Measurements from ENCODE around the gene RERE.

The RERE gene

DNA sequence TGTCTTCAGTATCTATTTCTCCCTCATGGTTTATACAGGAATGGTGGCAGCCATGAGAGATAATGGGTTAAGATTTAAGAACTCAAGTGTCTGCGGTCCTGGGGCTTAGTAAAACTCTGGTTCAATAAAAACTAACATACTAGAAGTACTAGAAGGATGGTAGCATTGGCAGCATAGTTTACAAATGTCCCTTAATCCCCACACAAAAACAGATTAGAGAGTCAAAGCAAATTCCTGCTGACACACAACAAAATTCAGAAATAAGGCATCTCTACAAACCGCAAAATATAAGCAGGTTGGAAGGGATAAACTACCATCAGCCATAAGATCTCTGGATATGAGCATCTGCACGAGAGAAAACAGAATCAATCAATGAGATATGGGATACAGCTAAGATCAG, 234.4 kb downstream of the RERE start:
- no peak for DNase-seq (ENCODE audit: low read depth in 4 of 4, low spot score in 1 of 4)

GRCh38 chr1:8580566-8580965, 236.9 kb downstream of the RERE start:
- DNase-seq (ENCODE audit: low read depth in 4 of 4, low spot score in 1 of 4) = no peak

DNA sequence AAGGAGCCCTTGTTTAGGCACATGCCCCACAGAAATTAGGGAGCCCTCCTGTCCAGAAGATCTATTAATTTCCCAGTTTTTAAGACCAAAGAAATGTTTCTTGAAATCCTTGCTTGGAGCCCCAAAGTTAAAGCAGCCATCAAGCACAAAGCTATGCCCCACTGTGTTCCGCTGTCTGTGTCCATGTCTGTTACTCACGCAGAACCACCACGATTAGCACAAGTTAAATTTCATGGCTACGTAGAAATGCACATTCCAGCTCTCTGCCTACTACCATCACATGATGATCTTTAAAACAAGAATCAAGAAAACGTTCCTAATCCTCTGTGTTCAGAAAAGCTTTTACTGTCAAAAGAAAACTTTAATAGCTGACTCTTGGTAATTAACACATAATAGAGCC, 238.5 kb downstream of the RERE start:
- no peak for DNase-seq (ENCODE audit: low read depth in 4 of 4, low spot score in 1 of 4)

DNA sequence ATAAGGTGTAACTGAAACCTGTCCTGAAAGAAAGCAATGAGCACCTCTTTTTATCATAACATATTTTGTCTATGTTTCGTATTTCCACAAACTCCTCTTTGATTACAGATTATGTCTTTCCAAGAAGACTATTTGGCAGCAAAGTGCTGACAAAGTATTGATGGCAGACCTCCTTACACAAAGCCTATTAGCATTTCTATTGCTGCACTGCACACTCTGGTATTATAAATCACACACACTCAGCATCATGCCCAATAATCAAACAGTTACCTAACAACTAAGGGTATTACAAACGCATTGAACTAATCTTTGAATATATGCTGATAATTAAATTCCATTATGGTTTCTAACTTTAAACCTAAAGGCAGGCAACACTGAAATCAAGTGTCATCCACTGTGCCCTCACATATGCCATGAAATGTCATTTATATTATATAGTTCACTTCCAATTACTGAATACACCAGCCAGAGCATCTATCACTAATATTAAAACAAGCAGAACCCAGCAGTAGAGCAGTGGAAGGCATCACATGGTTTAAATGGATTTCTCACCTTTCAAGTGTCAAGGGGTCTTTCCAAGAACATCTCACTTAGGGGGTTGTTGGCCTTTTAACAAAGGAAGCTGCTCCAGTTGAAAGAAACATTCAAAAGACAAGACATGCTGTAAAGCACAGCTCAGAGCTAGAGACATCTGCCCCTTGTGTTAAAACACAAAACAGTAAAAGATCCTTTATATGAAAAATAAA, 239.1 kb downstream of the RERE start:
- DNase-seq (ENCODE audit: low read depth in 4 of 4, low spot score in 1 of 4) = no peak

- DNase-seq (ENCODE audit: low read depth in 4 of 4, low spot score in 1 of 4) = no peak
Measured at GRCh38 chr1:8574985-8575384, 242.5 kb downstream of the RERE start.

DNA sequence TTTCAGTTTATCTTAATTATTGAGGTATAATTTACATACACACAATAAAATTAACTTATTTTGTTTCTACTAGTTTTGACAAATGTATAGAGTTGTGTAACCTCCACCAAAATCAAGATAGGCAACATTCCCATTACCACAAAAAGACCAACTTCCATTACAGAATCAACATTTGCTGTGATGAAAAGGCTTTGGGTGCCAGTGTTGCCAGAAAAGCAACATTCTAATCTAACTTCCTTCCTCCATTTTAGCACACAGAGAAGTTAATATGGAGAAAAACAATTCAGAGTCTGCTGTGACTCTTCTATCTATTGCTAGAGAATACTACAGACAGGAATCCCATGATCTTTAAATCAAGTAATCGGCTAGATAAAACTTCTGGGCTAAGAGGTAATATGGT, 245.3 kb downstream of the RERE start:
- DNase-seq (ENCODE audit: low read depth in 4 of 4, low spot score in 1 of 4) = no peak

- DNase-seq (ENCODE audit: low read depth in 4 of 4, low spot score in 1 of 4) = no peak
Measured at GRCh38 chr1:8571200-8571984, 246.0 kb downstream of the RERE start.

DNA sequence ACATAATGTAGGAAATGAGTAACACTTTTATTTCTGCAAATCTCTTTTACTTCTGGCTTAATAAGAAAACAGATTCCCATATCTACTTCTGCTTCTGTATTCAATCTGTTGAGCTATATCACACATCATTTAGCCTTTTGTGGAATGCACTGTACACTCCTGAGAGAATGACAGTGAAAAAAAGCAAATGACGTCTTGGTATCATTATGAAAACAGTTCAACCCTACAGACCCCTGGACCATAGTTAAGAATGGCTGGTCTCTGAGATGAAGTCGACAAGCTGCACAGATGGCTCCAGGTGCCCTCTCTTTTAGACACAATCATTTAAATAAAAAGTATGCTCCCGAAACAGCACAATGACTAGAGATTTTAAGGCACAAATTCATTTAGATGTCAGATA, 247.0 kb downstream of the RERE start:
- DNase-seq (ENCODE audit: low read depth in 4 of 4, low spot score in 1 of 4) = no peak

DNA sequence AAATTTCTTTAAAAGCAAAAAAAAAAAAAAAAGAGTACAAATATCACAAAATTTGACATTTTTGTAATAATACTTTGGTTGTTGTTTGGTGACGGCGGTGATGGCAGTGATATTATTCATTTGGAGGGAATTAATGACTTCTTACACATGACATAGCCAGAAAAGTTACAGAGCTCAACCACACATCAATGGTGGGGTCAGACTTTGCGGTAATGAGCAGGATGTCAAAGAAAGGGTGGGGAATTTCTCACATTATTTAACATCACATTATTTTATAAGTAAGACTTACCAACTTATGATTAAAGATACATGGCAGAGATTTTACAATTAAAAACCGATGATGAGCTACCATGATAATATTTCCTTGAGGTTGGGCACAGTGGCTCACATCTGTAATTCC, 248.2 kb downstream of the RERE start:
- DNase-seq (ENCODE audit: low read depth in 4 of 4, low spot score in 1 of 4) = no peak

GRCh38 chr1:8568837-8569236, 248.6 kb downstream of the RERE start:
- no peak for DNase-seq (ENCODE audit: low read depth in 4 of 4, low spot score in 1 of 4)

DNA sequence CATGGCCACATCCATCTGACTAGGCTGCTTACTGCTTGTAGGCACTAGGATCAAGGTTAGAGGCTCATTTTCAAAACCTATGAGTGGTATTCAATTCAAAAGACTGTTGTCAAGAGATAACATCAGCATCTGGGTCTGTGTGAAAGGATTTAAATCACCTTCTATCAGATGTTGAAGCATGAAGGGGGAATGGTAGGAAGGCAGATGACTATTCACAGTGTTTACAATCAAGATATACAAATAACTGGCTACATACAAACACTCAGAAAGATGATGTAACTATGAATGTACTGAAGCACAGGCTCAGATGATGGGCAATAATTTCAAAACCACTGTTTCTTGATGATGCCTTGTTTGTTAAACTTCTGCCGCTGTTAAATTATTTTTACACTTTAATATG, 250.3 kb downstream of the RERE start:
- DNase-seq (ENCODE audit: low read depth in 4 of 4, low spot score in 1 of 4) = no peak

DNA sequence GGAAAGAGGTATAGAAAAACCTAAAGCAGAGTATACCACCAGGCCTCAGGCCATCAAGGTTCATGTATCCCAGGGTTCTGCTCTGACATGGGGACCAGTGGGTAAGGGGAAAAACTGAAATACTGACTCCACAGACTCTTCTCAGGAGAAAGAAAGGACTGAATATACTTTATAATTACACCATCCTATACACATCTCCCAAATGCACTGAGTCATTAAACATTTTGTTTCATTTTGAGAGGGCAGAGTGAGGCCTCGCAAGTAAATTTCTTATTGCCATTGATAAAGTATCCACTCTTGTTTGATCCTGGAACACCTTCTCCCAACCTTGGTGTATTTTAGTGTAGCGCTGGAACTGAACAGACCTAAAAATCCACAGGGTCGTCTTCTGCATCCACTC, 251.6 kb downstream of the RERE start:
- DNase-seq (ENCODE audit: low read depth in 4 of 4, low spot score in 1 of 4) = no peak

- DNase-seq (ENCODE audit: low read depth in 4 of 4, low spot score in 1 of 4) = no peak
Measured at GRCh38 chr1:8563944-8564537, 253.4 kb downstream of the RERE start.

DNA sequence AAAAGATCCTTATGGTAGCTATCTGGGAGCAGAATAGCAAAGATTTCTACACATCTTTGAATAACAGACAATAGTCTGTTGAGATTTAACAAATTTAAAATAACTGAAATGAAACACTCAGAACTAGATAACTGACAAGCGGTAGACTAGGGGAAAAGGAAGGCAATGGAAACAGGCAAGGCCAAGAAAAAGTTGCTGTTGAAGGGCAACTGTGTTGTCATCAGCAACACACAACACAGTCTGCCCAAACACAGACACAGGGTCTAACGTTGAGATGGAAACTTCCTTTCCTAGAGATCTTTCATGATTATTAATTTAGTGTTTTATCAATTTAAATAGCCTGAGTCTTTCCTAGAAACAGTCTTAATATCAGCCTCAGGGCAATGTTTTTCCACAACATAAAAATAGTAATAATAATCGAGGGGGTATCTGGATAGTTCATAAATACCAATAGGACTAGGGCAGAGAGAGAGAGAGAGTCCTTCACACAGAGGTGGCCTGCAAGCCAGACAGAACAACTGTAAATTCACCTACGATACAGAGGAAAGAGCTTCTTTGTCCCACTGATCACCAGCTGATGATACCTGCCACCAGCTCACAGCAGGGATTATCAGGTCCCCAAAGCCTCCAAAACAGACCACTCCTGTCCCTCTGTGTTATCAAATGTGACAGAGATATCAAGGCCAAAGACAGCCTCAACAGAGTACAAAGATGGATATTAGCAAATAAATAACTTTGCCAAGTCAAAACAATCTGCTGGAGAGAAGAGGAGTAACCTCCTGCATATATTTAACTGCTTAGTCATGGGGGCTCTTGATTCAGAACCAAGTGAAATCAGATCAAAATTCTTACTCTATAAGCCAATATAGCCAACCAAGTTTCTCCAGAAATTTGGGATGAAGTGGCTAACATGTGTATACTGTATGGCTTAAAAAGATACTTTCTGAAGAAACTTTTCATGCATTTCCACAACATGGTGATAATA, 254.3 kb downstream of the RERE start:
- DNase-seq (ENCODE audit: low read depth in 4 of 4, low spot score in 1 of 4) = no peak

- no peak for DNase-seq (ENCODE audit: low read depth in 4 of 4, low spot score in 1 of 4)
Measured at GRCh38 chr1:8562222-8562621, 255.2 kb downstream of the RERE start.

- DNase-seq (ENCODE audit: low read depth in 4 of 4, low spot score in 1 of 4) = peak in 1 of 4 experiments; percentile 11
Measured at GRCh38 chr1:8560611-8561544, 256.6 kb downstream of the RERE start.

DNA sequence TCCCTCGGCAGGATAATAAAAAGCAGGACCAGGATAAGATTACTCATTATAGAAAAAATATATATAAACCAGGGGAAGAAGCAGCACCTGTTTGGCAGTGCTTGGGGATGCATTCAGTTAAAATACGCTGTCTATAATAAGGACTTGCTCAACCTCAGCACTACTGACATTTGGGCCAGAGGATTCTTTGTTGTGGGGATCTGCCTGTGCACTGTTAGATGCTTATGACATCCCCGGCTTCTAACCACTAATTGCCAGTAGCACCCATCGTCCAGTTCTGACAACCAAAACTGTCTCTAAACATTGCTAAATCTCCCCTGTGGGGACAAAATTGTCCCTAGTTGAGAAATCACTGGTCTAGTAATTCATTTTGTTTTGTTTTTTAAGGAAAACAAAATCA, 257.4 kb downstream of the RERE start:
- no peak for DNase-seq (ENCODE audit: low read depth in 4 of 4, low spot score in 1 of 4)

DNA sequence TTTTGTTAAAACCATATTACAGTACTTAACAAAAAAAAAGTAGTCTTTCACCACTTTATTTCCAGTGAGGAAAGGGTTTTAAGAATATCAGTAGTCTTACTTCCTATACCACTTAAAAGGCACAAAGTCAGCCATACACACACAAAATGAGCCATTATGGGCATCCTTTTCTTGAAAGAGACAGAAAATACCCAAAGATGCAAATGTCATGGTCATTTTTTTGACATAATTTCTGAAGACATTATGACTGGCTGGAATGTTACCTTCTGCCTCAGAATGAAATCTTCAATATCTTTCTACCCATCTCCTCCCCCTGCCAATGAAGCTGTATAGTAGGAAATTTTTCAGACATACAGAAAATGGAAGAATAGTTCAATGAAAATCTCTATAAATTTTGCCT, 261.9 kb downstream of the RERE start:
- DNase-seq (ENCODE audit: low read depth in 4 of 4, low spot score in 1 of 4) = no peak

- no peak for DNase-seq (ENCODE audit: low read depth in 4 of 4, low spot score in 1 of 4)
Measured at GRCh38 chr1:8554956-8555534, 262.4 kb downstream of the RERE start.
